Measurements from ENCODE around the gene UTF1.

Gene UTF1

GRCh38 chr10:133279326-133280226, 49.6 kb downstream of the UTF1 start:
- no peak for DNase-seq (ENCODE audit: low read depth)

GRCh38 chr10:133280391-133281059, 50.5 kb downstream of the UTF1 start:
- DNase-seq (ENCODE audit: low read depth) = no peak

GRCh38 chr10:133281084-133281483, 51.1 kb downstream of the UTF1 start:
- no peak for DNase-seq (ENCODE audit: low read depth)

All from activated T-helper 9 cell treated with anti-CD3 and anti-CD28 coated beads, Interleukin-2, amount 50 U/mL, for 16 hours (primary cell).